SK-N-SH (cell line): Measurements from ENCODE around the gene VPS25. TPM values are rescaled to one million over a fixed set of nuclear protein-coding genes. Genes with fewer than 3 reads are reported as not detected.

Experiments
- CTCF ChIA-PET: fragments of 300-600, 350-600 bp; formaldehyde crosslinking; extraction: SDS; loops from one replicate; lab custom pipeline; 2021; lab: Yijun Ruan, JAX
- POLR2A ChIA-PET: fragments of 350-600 bp; sonication (Branson Sonifier 250); formaldehyde crosslinking; extraction: SDS; loops from one replicate; lab custom pipeline; 2020; ENCODE audit warnings: antibody characterized with exemption, inconsistent platforms; lab: Yijun Ruan, JAX
- DNase-seq: peaks from one replicate; pipeline ENCODE4 v3.0.0; 2012
- H2AFZ ChIP-seq: fragments of 200-600 bp; sonication (generic); 2 replicates; pipeline ENCODE4 v1.8.1; 2016; ENCODE audit warnings: antibody characterized with exemption, mild to moderate bottlenecking, low read depth
- H3F3A ChIP-seq: fragments of 200-600 bp; sonication (generic); replicated peaks from 2 replicates; pipeline ENCODE3; 2016; ENCODE audit warnings: antibody characterized with exemption, mild to moderate bottlenecking; ENCODE audit not compliant: insufficient read depth
- H3K27ac ChIP-seq, 2 experiments: fragments of 200-500 bp in 1 of 2; fragments of 200-600 bp in 1 of 2; sonication (Bioruptor generic) in 1 of 2; sonication (generic), shearing (Covaris generic) in 1 of 2; 2 replicates each; pipeline versions ENCODE4 v1.5.1 to v1.6.1; 2014 to 2016; ENCODE audit warnings: low read depth in 2 of 2, inconsistent platforms in 1 of 2, low read length in 1 of 2, mild to moderate bottlenecking in 1 of 2, mixed read lengths in 1 of 2
- H3K27me3 ChIP-seq: fragments of 200-600 bp; sonication (generic), shearing (Covaris generic); 2 replicates; pipeline ENCODE4 v1.6.1; 2016; ENCODE audit warnings: mixed run types; ENCODE audit not compliant: insufficient read depth
- H3K36me3 ChIP-seq, 2 experiments: fragments of 200-500 bp in 1 of 2; fragments of 200-600 bp in 1 of 2; sonication (Bioruptor generic) in 1 of 2; sonication (generic) in 1 of 2; replicated peaks in 1 of 2; 2 replicates each; pipeline versions ENCODE3 to v1.5.1; 2014 to 2016; ENCODE audit warnings: low read length in 1 of 2, mild to moderate bottlenecking in 1 of 2; ENCODE audit not compliant: insufficient read depth in 2 of 2, control insufficient read depth in 1 of 2
- H3K4me1 ChIP-seq, 2 experiments: fragments of 200-500 bp in 1 of 2; fragments of 200-600 bp in 1 of 2; sonication (Bioruptor generic) in 1 of 2; sonication (generic), shearing (Covaris generic) in 1 of 2; 2 replicates each; pipeline versions ENCODE4 v1.5.1 to v1.6.1; 2014 to 2016; ENCODE audit warnings: low read depth in 1 of 2, low read length in 1 of 2, mixed run types in 1 of 2; ENCODE audit not compliant: insufficient read depth in 2 of 2, control insufficient read depth in 1 of 2
- H3K4me2 ChIP-seq: fragments of 200-600 bp; sonication (generic), shearing (Covaris generic); 2 replicates; pipeline ENCODE4 v1.6.1; 2017; ENCODE audit warnings: mixed run types
- H3K4me3 ChIP-seq, 2 experiments: fragments of 200-500 bp in 1 of 2; fragments of 200-600 bp in 1 of 2; sonication (Bioruptor generic) in 1 of 2; sonication (generic), shearing (Covaris generic) in 1 of 2; 2 replicates each; pipeline versions ENCODE4 v1.5.1 to v1.8.1; 2014 to 2016; ENCODE audit warnings: low read depth in 2 of 2, inconsistent platforms in 1 of 2, low read length in 1 of 2, mild to moderate bottlenecking in 1 of 2, mixed read lengths in 1 of 2, moderate library complexity in 1 of 2
- H3K79me2 ChIP-seq: fragments of 200-600 bp; sonication (generic); 2 replicates; pipeline ENCODE4 v1.8.1; 2017; ENCODE audit warnings: mild to moderate bottlenecking; ENCODE audit not compliant: insufficient read depth
- H3K9ac ChIP-seq: fragments of 200-600 bp; sonication (generic); 2 replicates; pipeline ENCODE4 v1.6.1; 2017; ENCODE audit warnings: mixed run types
- H3K9me2 ChIP-seq: fragments of 200-600 bp; sonication (generic); 2 replicates; pipeline ENCODE4 v1.6.1; 2017; ENCODE audit warnings: mixed run types
- H3K9me3 ChIP-seq: fragments of 200-600 bp; sonication (generic); 2 replicates; pipeline ENCODE4 v1.6.1; 2017; ENCODE audit warnings: mixed run types, mild to moderate bottlenecking, moderate library complexity
- H4K20me1 ChIP-seq: fragments of 200-600 bp; sonication (generic); 2 replicates; pipeline ENCODE4 v1.6.1; 2017; ENCODE audit warnings: mild to moderate bottlenecking, mixed run types; ENCODE audit not compliant: insufficient read depth
- CHD2 ChIP-seq: fragments of 150-350 bp; IDR thresholded peaks from 2 replicates; pipeline ENCODE4 v1.6.1; 2018; ENCODE audit warnings: low read length; ENCODE audit not compliant: partially characterized antibody
- ELF1 ChIP-seq: IDR thresholded peaks from 2 replicates; pipeline ENCODE4 v1.4.0; 2012
- EZH2phosphoT487 ChIP-seq: fragments of 200-600 bp; sonication (generic); IDR thresholded peaks from 2 replicates; pipeline ENCODE4 v1.6.1; 2017; ENCODE audit warnings: low read depth, mixed run types, mild to moderate bottlenecking, antibody characterized with exemption, moderate library complexity, borderline replicate concordance
- FOSL2 ChIP-seq: IDR thresholded peaks from 2 replicates; pipeline ENCODE4 v1.4.0; 2012; ENCODE audit warnings: low read depth, mild to moderate bottlenecking, moderate library complexity, borderline replicate concordance
- FOXJ3 ChIP-seq: sonication (generic); formaldehyde crosslinking; IDR thresholded peaks from 2 replicates; pipeline ENCODE4 v1.5.1; 2020; ENCODE audit warnings: mild to moderate bottlenecking, missing genetic modification reagents
- GABPA ChIP-seq: IDR thresholded peaks from 2 replicates; pipeline ENCODE4 v1.4.0; 2012; ENCODE audit warnings: low read depth, mild to moderate bottlenecking
- GATA2 ChIP-seq: sonication (generic); formaldehyde crosslinking; IDR thresholded peaks from 2 replicates; pipeline ENCODE4 v1.5.0; 2020; ENCODE audit warnings: mild to moderate bottlenecking, missing genetic modification reagents
- IRF3 ChIP-seq: fragments of 150-350 bp; IDR thresholded peaks from 2 replicates; pipeline ENCODE4 v1.6.1; 2016; ENCODE audit warnings: mild to moderate bottlenecking, low read depth, low read length
- JUND ChIP-seq: IDR thresholded peaks from 2 replicates; pipeline ENCODE4 v1.4.0; 2012
- MEF2A ChIP-seq: IDR thresholded peaks from 2 replicates; pipeline ENCODE4 v1.4.0; 2012; ENCODE audit warnings: low read depth, borderline replicate concordance
- MXI1 ChIP-seq: IDR thresholded peaks from 2 replicates; pipeline ENCODE4 v1.6.1; 2012; ENCODE audit warnings: mild to moderate bottlenecking, low read depth, low read length, improper control_type of control experiment
- NRF1 ChIP-seq: IDR thresholded peaks from 2 replicates; pipeline ENCODE4 v1.6.1; 2012; ENCODE audit warnings: low read depth, mild to moderate bottlenecking, low read length
- POLR2AphosphoS5 ChIP-seq: IDR thresholded peaks from 2 replicates; pipeline ENCODE4 v1.6.1; 2012; ENCODE audit warnings: low read depth, low read length
- RCOR1 ChIP-seq: fragments of 150-350 bp; IDR thresholded peaks from 2 replicates; pipeline ENCODE4 v1.6.1; 2017; ENCODE audit warnings: antibody characterized with exemption, low read length
- RFX5 ChIP-seq: IDR thresholded peaks from 2 replicates; pipeline ENCODE4 v1.6.1; 2012; ENCODE audit warnings: mild to moderate bottlenecking, improper control_type of control experiment, low read length
- SMC3 ChIP-seq: IDR thresholded peaks from 2 replicates; pipeline ENCODE4 v1.6.1; 2012; ENCODE audit warnings: low read depth, low read length, improper control_type of control experiment
- TCF12 ChIP-seq: IDR thresholded peaks from 2 replicates; pipeline ENCODE4 v1.4.0; 2012
- TEAD4 ChIP-seq: IDR thresholded peaks from 2 replicates; pipeline ENCODE4 v1.4.0; 2012; ENCODE audit warnings: mild to moderate bottlenecking, borderline replicate concordance; ENCODE audit not compliant: insufficient read depth
- YY1 ChIP-seq: IDR thresholded peaks from 2 replicates; pipeline ENCODE4 v1.4.0; 2012; ENCODE audit warnings: low read depth, mild to moderate bottlenecking
- WGBS: methylation state at CpG from one replicate; pipeline ENCODE4 v1.1.6; 2017; ENCODE audit warnings: low lambda C conversion rate; 5-methylcytosine and 5-hydroxymethylcytosine counted together
- polyA plus RNA-seq, 3 experiments: library from polyadenylated mRNA; depleted of rRNA; stranded (reverse); fragments of >200 nt; gene quantifications; 2 replicates each; pipeline ENCODE4 v1.2.3, GENCODE V29; 2012
- TF ChIP-seq, protein P1 (sequence below): IDR thresholded peaks from 2 replicates; pipeline ENCODE4 v1.6.1; 2012; ENCODE audit warnings: mild to moderate bottlenecking, low read depth, low read length, moderate library complexity
- TF ChIP-seq, protein P2 (sequence below): IDR thresholded peaks from 2 replicates; pipeline ENCODE4 v1.4.0; 2012; ENCODE audit warnings: low read depth, borderline replicate concordance

Gene VPS25
- polyA plus RNA-seq, 1 of the 3 experiments (the other 2 are of a cell fraction), result 127 TPM

GRCh38 chr17:42761638-42762037 is 11.6 kb upstream of the VPS25 start:
- H3K4me3 ChIP-seq, result peak overlapping the region in 1 of 2 experiments; percentile 43; a peak in 2 of 4 replicates

DNA sequence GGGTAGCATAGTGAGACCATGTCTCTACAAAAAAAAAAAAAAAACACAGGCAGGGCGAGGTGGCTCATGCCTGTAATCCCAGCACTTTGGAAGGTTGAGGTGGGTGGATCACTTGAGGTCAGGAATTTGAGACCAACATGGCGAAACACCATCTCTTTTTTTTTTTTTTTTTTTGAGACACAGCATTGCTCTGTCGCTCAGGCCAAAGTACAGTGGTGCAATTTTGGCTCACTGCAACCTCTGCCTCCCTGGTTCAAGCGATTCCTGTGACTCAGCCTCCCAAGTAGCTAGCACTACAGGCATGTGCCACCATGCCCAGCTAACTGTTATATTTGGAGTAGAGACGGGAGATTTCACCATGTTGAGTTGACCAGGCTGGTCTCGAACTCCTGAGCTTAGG is 7.1 kb upstream of the VPS25 start:
- H3K9me3 ChIP-seq, result no peaks in the 10 kb centered on the region
- H3K79me2 ChIP-seq, result no peaks in the 10 kb centered on the region
- ChIA-PET POLR2A (no interaction called here), CTCF (interaction anchor here (1.0 kb wide), 1 partner anchor 188 kb away, joined by 3 read pairs; no protein-coding TSS in a partner anchor)
- H3K9ac ChIP-seq, result no peak overlapping the region
- no peaks in the 10 kb centered on the region for H3K9me2 ChIP-seq
- no peaks in the 10 kb centered on the region for H4K20me1 ChIP-seq
- 88% methylated on average over 5 of the region's 6 CpGs for WGBS
- peaks cover 5 to 11% of the 10 kb centered on the region in 2 experiments; a peak in 2 of 4 replicates for H3K4me1 ChIP-seq
- no peaks in the 10 kb centered on the region for H3K36me3 ChIP-seq
- no peaks in the 10 kb centered on the region for H3K27me3 ChIP-seq
- TF ChIP-seq TCF12, result no peak
- TF ChIP-seq GATA2 (CRISPR knock-in tag), result no peak
- no peak for TF ChIP-seq SMC3
- TF ChIP-seq NRF1, result no peak
- TF ChIP-seq TEAD4, result no peak
- TF ChIP-seq MXI1, result no peak
- TF ChIP-seq IRF3, result no peak
- no peak for TF ChIP-seq JUND
- TF ChIP-seq POLR2AphosphoS5, result no peak
- TF ChIP-seq RCOR1, result no peak
- TF ChIP-seq, protein P1, sequence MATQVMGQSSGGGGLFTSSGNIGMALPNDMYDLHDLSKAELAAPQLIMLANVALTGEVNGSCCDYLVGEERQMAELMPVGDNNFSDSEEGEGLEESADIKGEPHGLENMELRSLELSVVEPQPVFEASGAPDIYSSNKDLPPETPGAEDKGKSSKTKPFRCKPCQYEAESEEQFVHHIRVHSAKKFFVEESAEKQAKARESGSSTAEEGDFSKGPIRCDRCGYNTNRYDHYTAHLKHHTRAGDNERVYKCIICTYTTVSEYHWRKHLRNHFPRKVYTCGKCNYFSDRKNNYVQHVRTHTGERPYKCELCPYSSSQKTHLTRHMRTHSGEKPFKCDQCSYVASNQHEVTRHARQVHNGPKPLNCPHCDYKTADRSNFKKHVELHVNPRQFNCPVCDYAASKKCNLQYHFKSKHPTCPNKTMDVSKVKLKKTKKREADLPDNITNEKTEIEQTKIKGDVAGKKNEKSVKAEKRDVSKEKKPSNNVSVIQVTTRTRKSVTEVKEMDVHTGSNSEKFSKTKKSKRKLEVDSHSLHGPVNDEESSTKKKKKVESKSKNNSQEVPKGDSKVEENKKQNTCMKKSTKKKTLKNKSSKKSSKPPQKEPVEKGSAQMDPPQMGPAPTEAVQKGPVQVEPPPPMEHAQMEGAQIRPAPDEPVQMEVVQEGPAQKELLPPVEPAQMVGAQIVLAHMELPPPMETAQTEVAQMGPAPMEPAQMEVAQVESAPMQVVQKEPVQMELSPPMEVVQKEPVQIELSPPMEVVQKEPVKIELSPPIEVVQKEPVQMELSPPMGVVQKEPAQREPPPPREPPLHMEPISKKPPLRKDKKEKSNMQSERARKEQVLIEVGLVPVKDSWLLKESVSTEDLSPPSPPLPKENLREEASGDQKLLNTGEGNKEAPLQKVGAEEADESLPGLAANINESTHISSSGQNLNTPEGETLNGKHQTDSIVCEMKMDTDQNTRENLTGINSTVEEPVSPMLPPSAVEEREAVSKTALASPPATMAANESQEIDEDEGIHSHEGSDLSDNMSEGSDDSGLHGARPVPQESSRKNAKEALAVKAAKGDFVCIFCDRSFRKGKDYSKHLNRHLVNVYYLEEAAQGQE, result no peak
- no peak for TF ChIP-seq ELF1
- no peak for TF ChIP-seq YY1
- TF ChIP-seq GABPA, result no peak
- no peak for TF ChIP-seq RFX5
- TF ChIP-seq FOSL2, result no peak
- TF ChIP-seq CHD2, result no peak
- no peak for TF ChIP-seq FOXJ3 (CRISPR knock-in tag)
- no peak for TF ChIP-seq MEF2A
- no peak overlapping the region for H3K4me3 ChIP-seq
- DNase-seq, result no peak
- H3K4me2 ChIP-seq, result no peak overlapping the region
- peaks cover 3% of the 10 kb centered on the region for H3F3A ChIP-seq
- no peak overlapping the region for H2AFZ ChIP-seq
- H3K27ac ChIP-seq, result no peak overlapping the region

More at GRCh38 chr17:42761638-42762037, 11.6 kb upstream of the VPS25 start:
- Histone ChIP-seq H2AFZ (0 out of 2 replicates have a peak overlapping the region, but pooled peaks have one; percentile 70), H3F3A (peaks cover 8% of the 10 kb centered on the region), H3K27me3 (peaks cover 12% of the 10 kb centered on the region; the same call in 1 of the 2 replicates), H3K4me1 (peaks cover 5 to 16% of the 10 kb centered on the region in 2 experiments; a peak in 2 of 4 replicates), H3K27ac (no peak overlapping the region), H3K36me3 (no peaks in the 10 kb centered on the region), H4K20me1 (no peaks in the 10 kb centered on the region), H3K4me2 (peak overlapping the region; percentile 59; the same call in 1 of the 2 replicates), H3K79me2 (no peaks in the 10 kb centered on the region), H3K9ac (no peak overlapping the region), H3K9me2 (no peaks in the 10 kb centered on the region), H3K9me3 (no peaks in the 10 kb centered on the region)
- WGBS, result 87% methylated on average over 12 of the region's 12 CpGs
- POLR2A ChIA-PET, result interaction anchor here (0.6 to 2.5 kb wide), 3 partner anchors 11 to 67 kb away, joined by 3 to 17 read pairs (median 3); partner anchors contain the start of gene VPS25
- CTCF ChIA-PET, result interaction anchor here (0.6 to 4.6 kb wide), 12 partner anchors 8 to 184 kb away, joined by 3 to 53 read pairs (median 6); partner anchors contain the start of genes PSMC3IP and VPS25
- TF ChIP-seq GATA2 (CRISPR knock-in tag) (no peak), EZH2phosphoT487 (no peak), MEF2A (no peak), RFX5 (no peak), MXI1 (no peak)
- TF ChIP-seq, protein P2, sequence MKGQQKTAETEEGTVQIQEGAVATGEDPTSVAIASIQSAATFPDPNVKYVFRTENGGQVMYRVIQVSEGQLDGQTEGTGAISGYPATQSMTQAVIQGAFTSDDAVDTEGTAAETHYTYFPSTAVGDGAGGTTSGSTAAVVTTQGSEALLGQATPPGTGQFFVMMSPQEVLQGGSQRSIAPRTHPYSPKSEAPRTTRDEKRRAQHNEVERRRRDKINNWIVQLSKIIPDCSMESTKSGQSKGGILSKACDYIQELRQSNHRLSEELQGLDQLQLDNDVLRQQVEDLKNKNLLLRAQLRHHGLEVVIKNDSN, result no peak
- no peak for DNase-seq
